HG02852 (cell line): ENCODE measurements around the gene IQSEC3.
"Not testable (repeated sequence)": the region's sequence is repeated elsewhere in the genome, so short reads cannot be mapped to it uniquely, and the experiment has no call there.

Experiments
- ATAC-seq: cut with Tn5 transposase; IDR thresholded peaks from one replicate; pipeline ENCODE4 v1.9.1; 2021; ENCODE audit warnings: mild to moderate bottlenecking, moderate library complexity; ENCODE audit not compliant: unreplicated experiment

IQSEC3 gene

GRCh38 chr12:177336-177979, 110.9 kb downstream of the IQSEC3 start:
- ATAC-seq: no peak

- no peak for ATAC-seq
Observed at GRCh38 chr12:177980-178828, 111.6 kb downstream of the IQSEC3 start.

- ATAC-seq: no peak
Observed at GRCh38 chr12:178829-179109, 112.2 kb downstream of the IQSEC3 start.

GRCh38 chr12:179131-179884, 112.7 kb downstream of the IQSEC3 start:
- no peak for ATAC-seq

GRCh38 chr12:179885-180284, 113.3 kb downstream of the IQSEC3 start:
- ATAC-seq: no peak

GRCh38 chr12:180445-180844, 113.9 kb downstream of the IQSEC3 start:
- ATAC-seq: no peak

- ATAC-seq: no peak
Observed at GRCh38 chr12:181921-182320, 115.4 kb downstream of the IQSEC3 start.

GRCh38 chr12:182381-182892, 115.9 kb downstream of the IQSEC3 start:
- ATAC-seq: no peak

- no peak for ATAC-seq
Observed at GRCh38 chr12:184811-185575, 118.4 kb downstream of the IQSEC3 start.

- no peak for ATAC-seq
Observed at GRCh38 chr12:185576-185955, 119.0 kb downstream of the IQSEC3 start.

- ATAC-seq: no peak
Observed at GRCh38 chr12:186006-186625, 119.5 kb downstream of the IQSEC3 start.

GRCh38 chr12:187986-188909, 121.7 kb downstream of the IQSEC3 start:
- not testable (repeated sequence) for ATAC-seq

GRCh38 chr12:188910-189621, 122.5 kb downstream of the IQSEC3 start:
- no peak for ATAC-seq

GRCh38 chr12:189622-189962, 123.0 kb downstream of the IQSEC3 start:
- no peak for ATAC-seq

GRCh38 chr12:190881-191280, 124.3 kb downstream of the IQSEC3 start:
- ATAC-seq: no peak

GRCh38 chr12:191541-191940, 125.0 kb downstream of the IQSEC3 start:
- ATAC-seq: no peak

GRCh38 chr12:193261-193660, 126.7 kb downstream of the IQSEC3 start:
- no peak for ATAC-seq

GRCh38 chr12:194276-194675, 127.7 kb downstream of the IQSEC3 start:
- no peak for ATAC-seq

GRCh38 chr12:195156-195555, 128.6 kb downstream of the IQSEC3 start:
- ATAC-seq: no peak
